HepG2 (cell line): ENCODE results near the gene GRIK3. TPM values are rescaled to one million over a fixed set of nuclear protein-coding genes. Genes with fewer than 3 reads are reported as not detected.
A peak's percentile ranks its signal among the peaks of the same experiment; 100 is the strongest.

Experiments used
- ATAC-seq: fragments of 200-7000 bp; cut with Tn5 transposase; 3 replicates; pipeline ENCODE4 v1.9.1; 2020; ENCODE audit warnings: mild to moderate bottlenecking, moderate library complexity
- BruUV-seq: library from RNA; stranded (reverse); fragments of 400-500 nt; replicated peaks from 2 replicates; lab custom pipeline; 2021; lab: Mats Ljungman, UMichigan
- CTCF ChIA-PET: fragments of 300-600 bp; formaldehyde crosslinking; extraction: SDS; loops from one replicate; lab custom pipeline; 2021; ENCODE audit warnings: low total read pairs, inconsistent platforms, low intra/inter-chr PET ratio; lab: Yijun Ruan, JAX
- POLR2A ChIA-PET: fragments of 350-600 bp; sonication (Branson Sonifier 250); formaldehyde crosslinking; loops from one replicate; lab custom pipeline; 2020; ENCODE audit warnings: antibody characterized with exemption, inconsistent platforms; lab: Yijun Ruan, JAX
- DNase-seq: peaks from one replicate; pipeline ENCODE4 v3.0.0-alpha.2; 2015; ENCODE audit warnings: low spot score
- FAIRE-seq: peaks from 3 replicates; lab custom pipeline; 2011; peaks lifted over from hg19 to GRCh38; lab: Jason Lieb, UNC
- H2AFZ ChIP-seq: one replicate; pipeline ENCODE4 v1.6.1; 2011; ENCODE audit warnings: low read length, inconsistent platforms
- H3K27ac ChIP-seq: fragments of 300-600 bp; 3 replicates; pipeline ENCODE4 v1.8.0; 2011; ENCODE audit warnings: mixed run types, mild to moderate bottlenecking, mixed read lengths, low read length, inconsistent platforms; ENCODE audit not compliant: insufficient read depth; ENCODE audit errors: extremely low read length
- H3K27me3 ChIP-seq, 2 experiments: fragments of 200-600 bp in 1 of 2; 2 replicates in 1 of 2; 3 replicates in 1 of 2; pipeline versions ENCODE4 v1.6.0 to v1.8.0; 2011; ENCODE audit warnings: low read length in 2 of 2, mild to moderate bottlenecking in 2 of 2, moderate library complexity in 2 of 2, inconsistent platforms in 1 of 2; ENCODE audit not compliant: insufficient read depth in 2 of 2, control insufficient read depth in 1 of 2
- H3K36me3 ChIP-seq, 2 experiments: fragments of 200-600 bp in 1 of 2; replicated peaks in 1 of 2; 2 replicates in 1 of 2; 3 replicates in 1 of 2; pipeline versions ENCODE4 v1.5.1 to v1.8.0; 2011; ENCODE audit warnings: low read length in 2 of 2, inconsistent platforms in 1 of 2; ENCODE audit not compliant: insufficient read depth in 2 of 2, control insufficient read depth in 1 of 2
- H3K4me1 ChIP-seq: 2 replicates; pipeline ENCODE4 v1.5.1; 2012; ENCODE audit warnings: low read length, inconsistent platforms; ENCODE audit not compliant: insufficient read depth
- H3K4me2 ChIP-seq: 2 replicates; pipeline ENCODE4 v1.6.0; 2011; ENCODE audit warnings: low read depth, low read length, inconsistent platforms
- H3K4me3 ChIP-seq, 3 experiments: fragments of 200-600 bp in 1 of 3; sonication (generic), shearing (Covaris generic) in 1 of 3; replicated peaks in 1 of 3; 2 replicates each; pipeline ENCODE4 v1.5.1; 2011 to 2016; ENCODE audit warnings: low read length in 3 of 3, inconsistent platforms in 2 of 3, low read depth in 2 of 3, mild to moderate bottlenecking in 2 of 3, control low read depth in 1 of 3, mixed read lengths in 1 of 3; ENCODE audit not compliant: insufficient read depth in 1 of 3
- H3K79me2 ChIP-seq: one replicate; pipeline ENCODE4 v1.6.1; 2011; ENCODE audit warnings: low read length, inconsistent platforms; ENCODE audit not compliant: insufficient read depth
- H3K9ac ChIP-seq: 2 replicates; pipeline ENCODE4 v1.6.0; 2011; ENCODE audit warnings: mild to moderate bottlenecking, low read depth, low read length, inconsistent platforms; ENCODE audit not compliant: insufficient read depth
- H3K9me3 ChIP-seq: 2 replicates; pipeline ENCODE4 v1.5.1; 2012; ENCODE audit warnings: mild to moderate bottlenecking, low read length
- H4K20me1 ChIP-seq: 2 replicates; pipeline ENCODE4 v1.6.0; 2011; ENCODE audit warnings: inconsistent platforms, mild to moderate bottlenecking, low read length, moderate library complexity; ENCODE audit not compliant: insufficient read depth
- ATF7 ChIP-seq, 2 experiments: fragments of 450-650 bp in 1 of 2; sonication (generic) in 1 of 2; formaldehyde crosslinking in 1 of 2; IDR thresholded peaks; 2 replicates each; pipeline versions ENCODE4 v1.4.0 to v1.6.1; 2016 to 2020; ENCODE audit warnings: antibody characterized with exemption in 1 of 2, mild to moderate bottlenecking in 1 of 2, missing genetic modification reagents in 1 of 2
- CREB1 ChIP-seq, 2 experiments: fragments of 450-650 bp in 1 of 2; IDR thresholded peaks; 2 replicates each; pipeline ENCODE4 v1.6.1; 2016 to 2017; ENCODE audit warnings: control low read depth in 1 of 2, mild to moderate bottlenecking in 1 of 2, missing compliant biosample characterization in 1 of 2, missing genetic modification characterization in 1 of 2
- MAF1 ChIP-seq: sonication (generic); formaldehyde crosslinking; IDR thresholded peaks from 2 replicates; pipeline ENCODE4 v1.5.0; 2020; ENCODE audit warnings: missing genetic modification reagents, borderline replicate concordance
- RELA ChIP-seq: sonication (generic); formaldehyde crosslinking; IDR thresholded peaks from 2 replicates; pipeline ENCODE4 v1.4.0; 2020; ENCODE audit warnings: missing genetic modification reagents
- ZBTB8A ChIP-seq: sonication (generic); formaldehyde crosslinking; IDR thresholded peaks from 2 replicates; pipeline ENCODE4 v1.4.0; 2020; ENCODE audit warnings: mild to moderate bottlenecking, low read depth, missing genetic modification reagents, borderline replicate concordance
- ZFP41 ChIP-seq: sonication (generic); formaldehyde crosslinking; IDR thresholded peaks from 2 replicates; pipeline ENCODE4 v1.4.0; 2020; ENCODE audit warnings: mild to moderate bottlenecking, missing genetic modification reagents, borderline replicate concordance
- WGBS: methylation state at CpG from one replicate; pipeline ENCODE4 v1.1.6; 2017; ENCODE audit warnings: low lambda C conversion rate; 5-methylcytosine and 5-hydroxymethylcytosine counted together
- in situ Hi-C: cut with HindIII; loops from 2 replicates; pipeline ENCODE4 v1.10.0; 2017; ENCODE audit warnings: low pct_unique_long_range_greater_than_20kb; ENCODE audit not compliant: extremely low pct_ligation_motif_present
- intact Hi-C: fragments of 100-400 bp; cut with micrococcal nuclease; formaldehyde crosslinking; loops from one replicate; pipeline ENCODE4 v1.10.0; 2022; ENCODE audit not compliant: unreplicated experiment
- polyA plus RNA-seq, 8 experiments: library from polyadenylated mRNA; depleted of rRNA in 3 of 8; stranded (reverse) in 7 of 8; unstranded in 1 of 8; fragments of >200 nt; fragmentation: Illumina TruSeq in 4 of 8; extraction: Trizol in 4 of 8; gene quantifications; 2 replicates each; pipeline versions ENCODE4 v1.2.1 to v1.2.3, GENCODE V29; 2011 to 2016; ENCODE audit warnings: low read depth in 4 of 8, missing spikeins in 1 of 8, mixed read lengths in 1 of 8; ENCODE audit not compliant: insufficient read depth in 1 of 8
- total RNA-seq, 5 experiments: library from RNA; depleted of rRNA; stranded (reverse); fragments of >200 nt; fragmentation: Illumina TruSeq; extraction: Trizol; gene quantifications; 2 replicates each; pipeline ENCODE4 v1.2.3, GENCODE V29; 2016; ENCODE audit warnings: low read depth in 1 of 5
- TF ChIP-seq, protein P1 (sequence below): sonication (generic); formaldehyde crosslinking; IDR thresholded peaks from 2 replicates; pipeline ENCODE4 v1.5.1; 2020; ENCODE audit warnings: mild to moderate bottlenecking, missing genetic modification reagents, borderline replicate concordance
- TF ChIP-seq, protein P2 (sequence below): sonication (generic); formaldehyde crosslinking; IDR thresholded peaks from 2 replicates; pipeline ENCODE4 v1.5.0; 2020; ENCODE audit warnings: missing genetic modification reagents, mild to moderate bottlenecking, borderline replicate concordance

The GRIK3 gene
- total and polyA plus RNA-seq, 2 of the 13 experiments (the other 11 are each of a cell fraction or from before 2014, with no cell fraction given): not detected

DNA sequence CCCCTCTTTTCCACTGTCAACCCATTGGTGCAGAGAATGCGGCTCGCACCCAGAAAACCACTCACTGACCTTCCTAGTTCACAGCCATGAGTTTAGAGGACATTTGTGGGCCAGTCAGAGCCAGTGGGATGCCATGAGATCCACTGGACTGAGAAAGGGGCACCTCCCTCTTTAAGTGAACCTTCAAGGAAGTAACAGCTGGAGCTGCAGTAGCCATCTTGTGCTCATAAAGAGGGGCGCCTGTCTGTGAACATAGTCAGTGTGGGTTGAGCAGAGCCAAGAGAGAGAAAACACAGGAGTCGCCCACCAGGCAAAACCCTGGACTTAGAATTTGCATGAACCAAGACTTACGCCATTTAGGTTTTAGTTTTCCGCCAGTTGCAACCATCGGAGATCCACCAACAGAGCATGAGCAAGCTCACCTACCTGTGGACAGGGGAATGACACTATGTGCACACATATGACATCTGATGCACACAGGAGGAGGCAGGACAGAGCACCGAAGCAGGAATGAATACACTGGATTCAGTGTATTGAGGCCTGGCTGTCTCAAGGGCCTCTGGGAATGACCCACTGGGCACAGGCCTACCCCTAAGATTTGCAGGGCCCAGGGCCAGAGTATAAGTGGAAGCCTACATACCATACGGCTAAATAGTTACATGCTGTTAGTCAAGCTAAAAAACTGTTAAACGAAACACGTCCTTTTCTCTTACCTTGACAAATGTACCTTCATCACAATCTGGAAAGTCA, 151.6 kb downstream of the GRIK3 start (continued):
- TF ChIP-seq, protein P1, sequence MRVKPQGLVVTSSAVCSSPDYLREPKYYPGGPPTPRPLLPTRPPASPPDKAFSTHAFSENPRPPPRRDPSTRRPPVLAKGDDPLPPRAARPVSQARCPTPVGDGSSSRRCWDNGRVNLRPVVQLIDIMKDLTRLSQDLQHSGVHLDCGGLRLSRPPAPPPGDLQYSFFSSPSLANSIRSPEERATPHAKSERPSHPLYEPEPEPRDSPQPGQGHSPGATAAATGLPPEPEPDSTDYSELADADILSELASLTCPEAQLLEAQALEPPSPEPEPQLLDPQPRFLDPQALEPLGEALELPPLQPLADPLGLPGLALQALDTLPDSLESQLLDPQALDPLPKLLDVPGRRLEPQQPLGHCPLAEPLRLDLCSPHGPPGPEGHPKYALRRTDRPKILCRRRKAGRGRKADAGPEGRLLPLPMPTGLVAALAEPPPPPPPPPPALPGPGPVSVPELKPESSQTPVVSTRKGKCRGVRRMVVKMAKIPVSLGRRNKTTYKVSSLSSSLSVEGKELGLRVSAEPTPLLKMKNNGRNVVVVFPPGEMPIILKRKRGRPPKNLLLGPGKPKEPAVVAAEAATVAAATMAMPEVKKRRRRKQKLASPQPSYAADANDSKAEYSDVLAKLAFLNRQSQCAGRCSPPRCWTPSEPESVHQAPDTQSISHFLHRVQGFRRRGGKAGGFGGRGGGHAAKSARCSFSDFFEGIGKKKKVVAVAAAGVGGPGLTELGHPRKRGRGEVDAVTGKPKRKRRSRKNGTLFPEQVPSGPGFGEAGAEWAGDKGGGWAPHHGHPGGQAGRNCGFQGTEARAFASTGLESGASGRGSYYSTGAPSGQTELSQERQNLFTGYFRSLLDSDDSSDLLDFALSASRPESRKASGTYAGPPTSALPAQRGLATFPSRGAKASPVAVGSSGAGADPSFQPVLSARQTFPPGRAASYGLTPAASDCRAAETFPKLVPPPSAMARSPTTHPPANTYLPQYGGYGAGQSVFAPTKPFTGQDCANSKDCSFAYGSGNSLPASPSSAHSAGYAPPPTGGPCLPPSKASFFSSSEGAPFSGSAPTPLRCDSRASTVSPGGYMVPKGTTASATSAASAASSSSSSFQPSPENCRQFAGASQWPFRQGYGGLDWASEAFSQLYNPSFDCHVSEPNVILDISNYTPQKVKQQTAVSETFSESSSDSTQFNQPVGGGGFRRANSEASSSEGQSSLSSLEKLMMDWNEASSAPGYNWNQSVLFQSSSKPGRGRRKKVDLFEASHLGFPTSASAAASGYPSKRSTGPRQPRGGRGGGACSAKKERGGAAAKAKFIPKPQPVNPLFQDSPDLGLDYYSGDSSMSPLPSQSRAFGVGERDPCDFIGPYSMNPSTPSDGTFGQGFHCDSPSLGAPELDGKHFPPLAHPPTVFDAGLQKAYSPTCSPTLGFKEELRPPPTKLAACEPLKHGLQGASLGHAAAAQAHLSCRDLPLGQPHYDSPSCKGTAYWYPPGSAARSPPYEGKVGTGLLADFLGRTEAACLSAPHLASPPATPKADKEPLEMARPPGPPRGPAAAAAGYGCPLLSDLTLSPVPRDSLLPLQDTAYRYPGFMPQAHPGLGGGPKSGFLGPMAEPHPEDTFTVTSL (CRISPR knock-in tag): no peak
- TF ChIP-seq, protein P2, sequence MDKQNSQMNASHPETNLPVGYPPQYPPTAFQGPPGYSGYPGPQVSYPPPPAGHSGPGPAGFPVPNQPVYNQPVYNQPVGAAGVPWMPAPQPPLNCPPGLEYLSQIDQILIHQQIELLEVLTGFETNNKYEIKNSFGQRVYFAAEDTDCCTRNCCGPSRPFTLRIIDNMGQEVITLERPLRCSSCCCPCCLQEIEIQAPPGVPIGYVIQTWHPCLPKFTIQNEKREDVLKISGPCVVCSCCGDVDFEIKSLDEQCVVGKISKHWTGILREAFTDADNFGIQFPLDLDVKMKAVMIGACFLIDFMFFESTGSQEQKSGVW (CRISPR knock-in tag): no peak
- TF ChIP-seq RELA: no peak
- no peak for TF ChIP-seq ZBTB8A (CRISPR knock-in tag)
- TF ChIP-seq, all 625 proteins: peak for 0

DNA sequence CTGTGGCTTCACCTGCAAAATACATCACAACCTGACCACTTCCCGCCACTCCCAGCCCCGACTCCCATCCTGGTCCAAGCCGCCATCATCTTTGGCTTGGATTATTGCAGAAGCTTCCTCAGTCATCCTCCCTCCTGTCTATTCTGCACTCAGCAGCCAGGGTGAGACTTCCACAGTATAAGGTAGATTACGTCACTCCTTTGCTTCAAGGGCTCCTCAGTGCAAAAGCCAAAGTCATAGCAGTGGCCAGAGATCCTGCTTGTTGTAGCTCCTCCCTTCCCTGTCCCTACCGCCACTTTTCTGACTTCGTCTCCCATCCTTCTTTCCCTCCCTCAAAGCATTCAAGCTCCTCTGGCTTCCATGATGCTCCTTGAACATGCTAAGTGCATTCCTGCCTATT, 152.8 kb downstream of the GRIK3 start:
- no peaks in the 10 kb centered on the region for H4K20me1 ChIP-seq
- H3K4me1 ChIP-seq: no peaks in the 10 kb centered on the region
- DNase-seq: no peak
- no peaks in the 10 kb centered on the region for H3K9me3 ChIP-seq
- H3K4me2 ChIP-seq: no peak overlapping the region
- under 1% methylated on average over 6 of the region's 6 CpGs for WGBS
- H3K4me3 ChIP-seq: no peak overlapping the region
- POLR2A ChIA-PET: no interaction called here
- no peak for FAIRE-seq
- H2AFZ ChIP-seq: no peak overlapping the region
- H3K27ac ChIP-seq: no peak overlapping the region
- H3K9ac ChIP-seq: no peak overlapping the region
- CTCF ChIA-PET: no interaction called here
- no peaks in the 10 kb centered on the region for H3K79me2 ChIP-seq
- no peak for ATAC-seq
- in situ Hi-C loops (no loop called here), intact Hi-C loops (no loop called here)
- H3K27me3 ChIP-seq: peaks cover 0 to 9% of the 10 kb centered on the region in 2 experiments; a peak in 2 of 5 replicates
- no peaks in the 10 kb centered on the region for H3K36me3 ChIP-seq
- BruUV-seq: no TSS peak
- no peak for TF ChIP-seq ZFP41 (CRISPR knock-in tag)
- TF ChIP-seq MAF1: no peak
- peak; percentile 44; the same call in 1 of the 2 replicates for TF ChIP-seq CREB1 (IDR thresholded peaks at IDR 0.05)
- TF ChIP-seq CREB1 (CRISPR knock-in tag; IDR thresholded peaks at IDR 0.05): no peak
- peak; percentile 94 for TF ChIP-seq ATF7 (IDR thresholded peaks at IDR 0.05)
- TF ChIP-seq ATF7 (CRISPR knock-in tag; IDR thresholded peaks at IDR 0.05): no peak
